HEK293T (cell line): ENCODE data around the gene CDK12.

Experiments used
- BHLHE40 ChIP-seq: fragments of 450-650 bp; IDR thresholded peaks from 2 replicates; pipeline ENCODE4 v1.6.1; 2016; ENCODE audit warnings: mild to moderate bottlenecking, moderate library complexity, borderline replicate concordance
- ELF4 ChIP-seq: fragments of 450-650 bp; IDR thresholded peaks from 2 replicates; pipeline ENCODE4 v1.6.1; 2017; ENCODE audit warnings: antibody characterized with exemption
- FOXA1 ChIP-seq: fragments of 450-650 bp; IDR thresholded peaks from 2 replicates; pipeline ENCODE4 v1.6.1; 2016; ENCODE audit warnings: mild to moderate bottlenecking

DNA sequence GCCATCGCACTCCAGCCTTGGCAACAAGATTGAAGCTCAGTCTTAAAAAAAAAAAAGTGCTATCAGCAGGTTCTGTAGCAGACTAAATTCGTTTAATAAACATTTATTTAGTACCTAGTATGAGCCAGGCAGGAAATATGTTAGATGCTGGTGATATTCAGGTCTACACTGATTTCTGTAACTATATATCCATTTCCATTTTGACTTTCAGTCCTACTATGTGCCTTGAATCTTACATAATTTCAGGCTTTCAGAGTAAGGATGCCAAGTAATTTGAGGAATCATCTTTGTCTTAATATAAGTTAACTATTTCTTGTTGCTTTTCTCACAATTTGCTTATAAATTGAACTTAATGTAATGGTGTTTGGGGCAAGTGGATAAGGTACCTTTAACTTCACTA is 46.2 kb downstream of the CDK12 start:
- TF ChIP-seq FOXA1 = no peak
- TF ChIP-seq BHLHE40 = no peak
- no peak for TF ChIP-seq ELF4
